Smooth muscle cell of the brain vasculature (primary cell): ENCODE measurements around the gene TACC3.

ENCODE experiments used
- DNase-seq: peaks from one replicate; pipeline ENCODE4 v3.0.0-alpha.2; 2012; ENCODE audit warnings: low read depth, low spot score

TACC3 gene

GRCh38 chr4:1792832-1793495, 71.6 kb downstream of the TACC3 start, which contains the start of gene FGFR3:
Gene FGFR3, plus strand, starts transcription at chr4:1793293. Its CDS starts 642 bp downstream, at chr4:1793935.
- no peak for DNase-seq

- DNase-seq, result no peak
Measured at GRCh38 chr4:1793496-1793840, 72.1 kb downstream of the TACC3 start.

- DNase-seq, result no peak
Measured at GRCh38 chr4:1793940-1794808, 72.9 kb downstream of the TACC3 start.
